ENCODE data around the gene NID2. TPM values are rescaled to one million over a fixed set of nuclear protein-coding genes. Genes with fewer than 3 reads are reported as not detected.

NID2 gene
- total and polyA plus RNA-seq, 2 of the 4 experiments (the other 2 are of a cell fraction): 101 to 303 TPM

DNA sequence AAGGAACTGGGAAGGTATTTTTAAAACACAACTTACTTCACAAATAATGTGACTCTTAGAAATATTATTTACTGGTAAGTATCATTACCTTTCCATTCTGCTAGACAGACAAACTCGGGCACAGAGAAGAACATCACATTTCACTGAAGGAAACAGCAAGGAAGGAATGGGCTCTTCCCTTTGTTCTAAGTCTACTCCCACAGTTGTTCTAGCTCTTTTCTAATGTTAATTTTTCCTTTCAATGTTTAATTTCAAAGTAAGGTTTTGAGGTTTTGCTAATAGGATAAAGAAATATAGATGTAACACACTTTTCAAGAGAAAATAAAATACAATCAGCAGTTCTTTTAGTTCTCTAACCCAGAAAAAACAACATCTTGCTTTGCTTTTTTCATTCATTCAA, 7.0 kb downstream of the NID2 start:
- Histone ChIP-seq H3K36me3 (ENCODE audit: control insufficient read depth, insufficient read depth, low read length) (peaks cover 33% of the 10 kb centered on the region), H3K4me2 (ENCODE audit: low read depth, low read length) (peak overlapping the region; percentile 29; the same call in 1 of the 2 replicates), H2AK5ac (ENCODE audit: low read depth, low read length) (no peak overlapping the region), H4K5ac (ENCODE audit: low read depth, low read length) (no peak overlapping the region), H2BK20ac (ENCODE audit: low read depth, low read length) (no peak overlapping the region), H2BK120ac (ENCODE audit: low read depth, low read length) (no peak overlapping the region), H3K4me1 (ENCODE audit: control insufficient read depth, insufficient read depth, low read length) (peaks cover 15% of the 10 kb centered on the region), H3K4me3 (ENCODE audit: insufficient read depth, low read depth, low read length) (no peak overlapping the region), H3K9me3 (ENCODE audit: control insufficient read depth, insufficient read depth, low read length) (no peaks in the 10 kb centered on the region), H3K9me1 (ENCODE audit: insufficient read depth, low read length) (peaks cover 17% of the 10 kb centered on the region), H2AK9ac (replicated peaks; ENCODE audit: low read depth, low read length, poor library complexity) (no peak overlapping the region), H3K56ac (ENCODE audit: extremely low read depth, insufficient read depth, low read length) (no peak overlapping the region), H3K27me3 (ENCODE audit: control insufficient read depth, insufficient read depth, low read length) (no peaks in the 10 kb centered on the region), H2BK5ac (ENCODE audit: low read depth, low read length, poor library complexity, severe bottlenecking) (no peak overlapping the region), H3K23ac (ENCODE audit: low read depth, low read length) (no peak overlapping the region), H3K14ac (replicated peaks; ENCODE audit: low read depth, low read length) (no peak overlapping the region), H3K18ac (ENCODE audit: low read depth, low read length) (no peak overlapping the region; the same call in 1 of the 2 replicates), H3K27ac (ENCODE audit: insufficient read depth, low read length) (peak overlapping the region; percentile 37; the same call in 1 of the 2 replicates), H4K8ac (ENCODE audit: low read depth in 2 of 2, low read length in 2 of 2) (no peak overlapping the region), H4K20me1 (ENCODE audit: insufficient read depth, low read length) (peaks cover 15% of the 10 kb centered on the region; the same call in 1 of the 2 replicates), H4K91ac (ENCODE audit: insufficient read depth, low read depth, low read length) (no peak overlapping the region), H3K9ac (ENCODE audit: low read depth, low read length) (0 out of 2 replicates have a peak overlapping the region, but pooled peaks have one; percentile 19), H3K79me1 (ENCODE audit: low read depth in 1 of 2, low read length in 2 of 2) (peaks cover 43 to 75% of the 10 kb centered on the region in 2 experiments), H2AFZ (replicated peaks; ENCODE audit: low read length, poor library complexity) (no peak overlapping the region), H2BK15ac (ENCODE audit: low read depth, low read length) (no peak overlapping the region), H3K4ac (ENCODE audit: low read depth, low read length) (no peak overlapping the region)
- ChIA-PET POLR2A (ENCODE audit: unreplicated experiment) (no interaction called here), CTCF (interaction anchor here (1.3 to 1.4 kb wide), 2 partner anchors 10 to 206 kb away, joined by 3 read pairs; no protein-coding TSS in a partner anchor)
- no TSS peak for BruUV-seq (replicated peaks)
- in situ Hi-C loops (cut with MboI; ENCODE audit: low sequenced_read_pairs) (no loop called here), dilution Hi-C loops (cut with HindIII; ENCODE audit: low sequenced_read_pairs, unreplicated experiment) (no loop called here), intact Hi-C loops (cut with micrococcal nuclease) (no loop called here)
- ATAC-seq (ENCODE audit: low read depth): no peak
- DNase-seq: no peak
- no peak for TF ChIP-seq RAD21 (IDR thresholded peaks at IDR 0.05; ENCODE audit: low read length)
- TF ChIP-seq, protein P1, sequence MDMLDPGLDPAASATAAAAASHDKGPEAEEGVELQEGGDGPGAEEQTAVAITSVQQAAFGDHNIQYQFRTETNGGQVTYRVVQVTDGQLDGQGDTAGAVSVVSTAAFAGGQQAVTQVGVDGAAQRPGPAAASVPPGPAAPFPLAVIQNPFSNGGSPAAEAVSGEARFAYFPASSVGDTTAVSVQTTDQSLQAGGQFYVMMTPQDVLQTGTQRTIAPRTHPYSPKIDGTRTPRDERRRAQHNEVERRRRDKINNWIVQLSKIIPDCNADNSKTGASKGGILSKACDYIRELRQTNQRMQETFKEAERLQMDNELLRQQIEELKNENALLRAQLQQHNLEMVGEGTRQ (IDR thresholded peaks at IDR 0.05; ENCODE audit: low read depth, low read length): no peak
- no peak for TF ChIP-seq CHD1 (IDR thresholded peaks at IDR 0.05; ENCODE audit: low read depth, low read length)
- TF ChIP-seq SMC3 (IDR thresholded peaks at IDR 0.05; ENCODE audit: low read depth, low read length): no peak
- TF ChIP-seq RFX5 (IDR thresholded peaks at IDR 0.05; ENCODE audit: low read depth, low read length): no peak
- no peak for TF ChIP-seq RCOR1 (IDR thresholded peaks at IDR 0.05; ENCODE audit: insufficient replicate concordance, low read length)
- TF ChIP-seq, protein P2, sequence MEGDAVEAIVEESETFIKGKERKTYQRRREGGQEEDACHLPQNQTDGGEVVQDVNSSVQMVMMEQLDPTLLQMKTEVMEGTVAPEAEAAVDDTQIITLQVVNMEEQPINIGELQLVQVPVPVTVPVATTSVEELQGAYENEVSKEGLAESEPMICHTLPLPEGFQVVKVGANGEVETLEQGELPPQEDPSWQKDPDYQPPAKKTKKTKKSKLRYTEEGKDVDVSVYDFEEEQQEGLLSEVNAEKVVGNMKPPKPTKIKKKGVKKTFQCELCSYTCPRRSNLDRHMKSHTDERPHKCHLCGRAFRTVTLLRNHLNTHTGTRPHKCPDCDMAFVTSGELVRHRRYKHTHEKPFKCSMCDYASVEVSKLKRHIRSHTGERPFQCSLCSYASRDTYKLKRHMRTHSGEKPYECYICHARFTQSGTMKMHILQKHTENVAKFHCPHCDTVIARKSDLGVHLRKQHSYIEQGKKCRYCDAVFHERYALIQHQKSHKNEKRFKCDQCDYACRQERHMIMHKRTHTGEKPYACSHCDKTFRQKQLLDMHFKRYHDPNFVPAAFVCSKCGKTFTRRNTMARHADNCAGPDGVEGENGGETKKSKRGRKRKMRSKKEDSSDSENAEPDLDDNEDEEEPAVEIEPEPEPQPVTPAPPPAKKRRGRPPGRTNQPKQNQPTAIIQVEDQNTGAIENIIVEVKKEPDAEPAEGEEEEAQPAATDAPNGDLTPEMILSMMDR (conservative IDR thresholded peaks at IDR 0.05; ENCODE audit: low read depth, low read length): no peak
- TF ChIP-seq, protein P3, sequence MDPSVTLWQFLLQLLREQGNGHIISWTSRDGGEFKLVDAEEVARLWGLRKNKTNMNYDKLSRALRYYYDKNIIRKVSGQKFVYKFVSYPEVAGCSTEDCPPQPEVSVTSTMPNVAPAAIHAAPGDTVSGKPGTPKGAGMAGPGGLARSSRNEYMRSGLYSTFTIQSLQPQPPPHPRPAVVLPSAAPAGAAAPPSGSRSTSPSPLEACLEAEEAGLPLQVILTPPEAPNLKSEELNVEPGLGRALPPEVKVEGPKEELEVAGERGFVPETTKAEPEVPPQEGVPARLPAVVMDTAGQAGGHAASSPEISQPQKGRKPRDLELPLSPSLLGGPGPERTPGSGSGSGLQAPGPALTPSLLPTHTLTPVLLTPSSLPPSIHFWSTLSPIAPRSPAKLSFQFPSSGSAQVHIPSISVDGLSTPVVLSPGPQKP (IDR thresholded peaks at IDR 0.05; ENCODE audit: borderline replicate concordance, low read depth, low read length): no peak
- no peak for TF ChIP-seq NFE2L2 (IDR thresholded peaks at IDR 0.05; ENCODE audit: low read depth, low read length)
- TF ChIP-seq BHLHE40 (IDR thresholded peaks at IDR 0.05; ENCODE audit: low read depth, low read length): no peak
- no peak for TF ChIP-seq FOS (IDR thresholded peaks at IDR 0.05; ENCODE audit: low read depth, low read length)
- no peak for TF ChIP-seq CEBPB (IDR thresholded peaks at IDR 0.05; ENCODE audit: low read depth, low read length)
- no peak for TF ChIP-seq POLR2A (IDR thresholded peaks at IDR 0.05; ENCODE audit: low read depth, low read length)
- no peak for TF ChIP-seq MAFK (IDR thresholded peaks at IDR 0.05; ENCODE audit: low read depth, low read length)
- no peak for TF ChIP-seq MAZ (IDR thresholded peaks at IDR 0.05; ENCODE audit: borderline replicate concordance, low read depth, low read length)
- TF ChIP-seq MXI1 (IDR thresholded peaks at IDR 0.05; ENCODE audit: borderline replicate concordance, low read depth, low read length): no peak
- no CpG with 5 or more reads among the region's 1 CpG for WGBS, 2 experiments (ENCODE audit: extremely low coverage in 2 of 2, insufficient read length in 1 of 2)
